DOHH2 (cell line): Measurements from ENCODE around the gene CCDC137.

ENCODE experiments used
- H3F3A ChIP-seq: fragments of 200-600 bp; sonication (generic), shearing (Covaris generic); 2 replicates; pipeline ENCODE4 v1.6.0; 2016; ENCODE audit warnings: antibody characterized with exemption, mild to moderate bottlenecking; ENCODE audit not compliant: control insufficient read depth, insufficient read depth
- H3K27ac ChIP-seq: fragments of 200-600 bp; sonication (generic); 2 replicates; pipeline ENCODE4 v1.5.1; 2014; ENCODE audit warnings: low read depth, mild to moderate bottlenecking, low read length, moderate library complexity
- H3K27me3 ChIP-seq: fragments of 200-600 bp; sonication (generic); 2 replicates; pipeline ENCODE4 v1.6.1; 2014; ENCODE audit warnings: mild to moderate bottlenecking, low read length, mixed read lengths; ENCODE audit not compliant: control insufficient read depth
- H3K36me3 ChIP-seq: fragments of 200-600 bp; sonication (generic); 2 replicates; pipeline ENCODE4 v1.6.1; 2014; ENCODE audit warnings: mild to moderate bottlenecking, low read length, moderate library complexity, mixed read lengths; ENCODE audit not compliant: control insufficient read depth
- H3K4me1 ChIP-seq: fragments of 200-600 bp; sonication (generic); 2 replicates; pipeline ENCODE4 v1.6.1; 2014; ENCODE audit warnings: mild to moderate bottlenecking, low read length, mixed read lengths; ENCODE audit not compliant: control insufficient read depth
- H3K4me2 ChIP-seq: fragments of 200-600 bp; sonication (generic); 2 replicates; pipeline ENCODE4 v1.6.0; 2014; ENCODE audit warnings: mild to moderate bottlenecking, low read length, moderate library complexity
- H3K4me3 ChIP-seq: fragments of 200-600 bp; sonication (generic); 2 replicates; pipeline ENCODE4 v1.5.1; 2014; ENCODE audit warnings: mild to moderate bottlenecking, low read length, mixed read lengths
- H3K79me2 ChIP-seq: fragments of 200-600 bp; sonication (generic); 2 replicates; pipeline ENCODE4 v1.6.1; 2014; ENCODE audit warnings: mild to moderate bottlenecking, low read length, mixed read lengths; ENCODE audit not compliant: control insufficient read depth
- H3K9me2 ChIP-seq: fragments of 200-600 bp; sonication (generic); replicated peaks from 2 replicates; pipeline ENCODE4 v1.6.1; 2014; ENCODE audit warnings: mild to moderate bottlenecking, low read length, mixed read lengths; ENCODE audit not compliant: control insufficient read depth
- H3K9me3 ChIP-seq: fragments of 200-600 bp; sonication (generic); 2 replicates; pipeline ENCODE4 v1.6.1; 2014; ENCODE audit warnings: antibody characterized with exemption, low read length, mixed read lengths; ENCODE audit not compliant: control insufficient read depth, insufficient read depth
- H4K20me1 ChIP-seq: fragments of 200-600 bp; sonication (generic); 2 replicates; pipeline ENCODE4 v1.6.0; 2014; ENCODE audit warnings: low read depth, mild to moderate bottlenecking, antibody characterized with exemption, low read length, moderate library complexity; ENCODE audit not compliant: control insufficient read depth, insufficient read depth
- EZH2phosphoT487 ChIP-seq: fragments of 200-600 bp; sonication (generic); IDR thresholded peaks from 2 replicates; pipeline ENCODE4 v1.6.1; 2017; ENCODE audit warnings: borderline replicate concordance, mild to moderate bottlenecking, antibody characterized with exemption, low read length, moderate library complexity, mixed read lengths
- TF ChIP-seq, protein P1 (sequence below): fragments of 200-600 bp; sonication (generic); IDR thresholded peaks from one replicate; pipeline ENCODE4 v1.5.1; 2014; ENCODE audit warnings: antibody characterized with exemption, mild to moderate bottlenecking, low read depth, low read length; ENCODE audit not compliant: poor library complexity, severe bottlenecking

Gene CCDC137

DNA sequence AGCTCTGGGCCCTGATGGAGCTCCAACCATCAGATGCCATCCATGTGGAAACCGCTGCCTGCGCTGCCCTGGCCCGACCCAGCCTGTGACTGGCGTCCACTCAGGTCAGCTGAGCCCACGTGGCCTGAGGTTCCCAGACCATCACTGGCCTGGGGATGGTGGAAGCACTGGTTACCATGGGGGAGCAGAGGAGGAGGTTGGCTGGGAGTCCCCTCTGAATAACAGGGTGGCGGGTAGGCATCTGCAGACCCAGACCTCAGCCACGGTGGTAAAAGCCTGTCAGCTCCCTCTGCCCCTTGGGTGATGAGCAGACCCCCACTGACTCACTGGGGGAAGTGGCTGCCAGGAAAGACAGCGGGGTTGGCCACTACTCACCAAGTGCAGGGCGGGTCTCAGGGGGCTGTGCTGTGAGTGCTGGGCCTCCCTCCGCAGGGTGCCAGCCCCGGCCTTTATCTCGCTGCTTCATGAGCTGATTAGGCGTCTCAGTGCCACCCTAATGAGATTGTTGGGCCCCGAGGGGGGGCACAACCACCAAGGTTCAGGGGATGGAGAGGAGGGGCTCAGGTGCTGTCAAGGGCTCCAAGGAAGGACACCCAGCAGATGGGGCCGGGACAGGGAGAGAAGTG lies 10.3 kb upstream of the CCDC137 start, which contains the start of gene PDE6G:
TSS of gene PDE6G (minus strand) at position 425 of the 626 bp plus-strand sequence. CDS start 3,237 bp downstream, outside the sequence.
- H3K4me1 ChIP-seq: peaks cover 41% of the 10 kb centered on the region
- H3K27ac ChIP-seq: no peak within 1 kb of the TSS
- no peak within 1 kb of the TSS for H3K4me3 ChIP-seq
- no peaks in the 10 kb centered on the region for H3K9me2 ChIP-seq
- H3K79me2 ChIP-seq: no peaks in the 10 kb centered on the region
- H3K4me2 ChIP-seq: peak within 1 kb of the TSS; percentile 8; the same call in 1 of the 2 replicates
- no peaks in the 10 kb centered on the region for H3K27me3 ChIP-seq
- H3K36me3 ChIP-seq: no peaks in the 10 kb centered on the region
- TF ChIP-seq, protein P1, sequence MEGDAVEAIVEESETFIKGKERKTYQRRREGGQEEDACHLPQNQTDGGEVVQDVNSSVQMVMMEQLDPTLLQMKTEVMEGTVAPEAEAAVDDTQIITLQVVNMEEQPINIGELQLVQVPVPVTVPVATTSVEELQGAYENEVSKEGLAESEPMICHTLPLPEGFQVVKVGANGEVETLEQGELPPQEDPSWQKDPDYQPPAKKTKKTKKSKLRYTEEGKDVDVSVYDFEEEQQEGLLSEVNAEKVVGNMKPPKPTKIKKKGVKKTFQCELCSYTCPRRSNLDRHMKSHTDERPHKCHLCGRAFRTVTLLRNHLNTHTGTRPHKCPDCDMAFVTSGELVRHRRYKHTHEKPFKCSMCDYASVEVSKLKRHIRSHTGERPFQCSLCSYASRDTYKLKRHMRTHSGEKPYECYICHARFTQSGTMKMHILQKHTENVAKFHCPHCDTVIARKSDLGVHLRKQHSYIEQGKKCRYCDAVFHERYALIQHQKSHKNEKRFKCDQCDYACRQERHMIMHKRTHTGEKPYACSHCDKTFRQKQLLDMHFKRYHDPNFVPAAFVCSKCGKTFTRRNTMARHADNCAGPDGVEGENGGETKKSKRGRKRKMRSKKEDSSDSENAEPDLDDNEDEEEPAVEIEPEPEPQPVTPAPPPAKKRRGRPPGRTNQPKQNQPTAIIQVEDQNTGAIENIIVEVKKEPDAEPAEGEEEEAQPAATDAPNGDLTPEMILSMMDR: no peak
- TF ChIP-seq EZH2phosphoT487: no peak
- no peaks in the 10 kb centered on the region for H4K20me1 ChIP-seq
- no peaks in the 10 kb centered on the region for H3K9me3 ChIP-seq
- H3F3A ChIP-seq: peaks cover 5% of the 10 kb centered on the region

- no peaks in the 10 kb centered on the region for H3K36me3 ChIP-seq
- no peak for TF ChIP-seq EZH2phosphoT487
- TF ChIP-seq, protein P1: no peak
- peaks cover 41% of the 10 kb centered on the region for H3K4me1 ChIP-seq
- H3K4me2 ChIP-seq: peak overlapping the region; percentile 8; the same call in 1 of the 2 replicates
- H3K9me3 ChIP-seq: no peaks in the 10 kb centered on the region
- no peaks in the 10 kb centered on the region for H4K20me1 ChIP-seq
- H3K9me2 ChIP-seq: no peaks in the 10 kb centered on the region
- no peak overlapping the region for H3K4me3 ChIP-seq
- H3K27ac ChIP-seq: no peak overlapping the region
- H3F3A ChIP-seq: peaks cover 5% of the 10 kb centered on the region
- no peaks in the 10 kb centered on the region for H3K27me3 ChIP-seq
- H3K79me2 ChIP-seq: no peaks in the 10 kb centered on the region
Measured at GRCh38 chr17:81656835-81657234, 9.7 kb upstream of the CCDC137 start.

DNA sequence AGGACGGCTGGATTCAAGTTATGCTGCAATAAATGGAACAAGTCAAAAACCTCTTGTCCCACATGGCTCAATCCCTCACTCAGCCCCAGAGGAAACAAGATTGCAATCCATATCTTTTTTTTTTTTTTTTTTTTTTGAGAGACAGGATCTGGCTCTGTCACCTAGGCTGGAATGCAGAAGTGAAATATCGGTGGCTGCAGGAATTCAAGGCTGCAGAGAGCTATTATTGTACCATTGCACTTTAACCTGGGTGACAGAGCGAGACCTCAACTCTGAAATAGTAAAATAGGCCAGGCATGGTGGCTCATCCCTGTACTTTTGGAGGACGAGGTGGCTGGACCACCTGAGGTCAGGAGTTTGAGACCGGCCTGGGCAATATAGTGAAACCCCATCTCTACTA lies 7.5 kb upstream of the CCDC137 start:
- Histone ChIP-seq H3K9me3 (no peaks in the 10 kb centered on the region), H3K36me3 (peaks cover 1% of the 10 kb centered on the region), H3K4me2 (peak overlapping the region; percentile 14; the same call in 1 of the 2 replicates), H3K4me3 (no peak overlapping the region), H3K27me3 (no peaks in the 10 kb centered on the region), H3K4me1 (peaks cover 28% of the 10 kb centered on the region), H3K79me2 (no peaks in the 10 kb centered on the region), H3K27ac (no peak overlapping the region), H4K20me1 (no peaks in the 10 kb centered on the region), H3K9me2 (no peaks in the 10 kb centered on the region), H3F3A (peaks cover 11% of the 10 kb centered on the region)
- TF ChIP-seq, protein P1: no peak
- TF ChIP-seq EZH2phosphoT487: no peak
